ENCODE measurements around the gene DNM3. TPM values are rescaled to one million over a fixed set of nuclear protein-coding genes. Genes with fewer than 3 reads are reported as not detected.

DNM3 gene
- total RNA-seq, 3 donors from 2014 or later (not counting 1 experiment from before 2014, with no cell fraction given): 2.5 to 3.3 (median 2.8) TPM

- no peaks in the 10 kb centered on the region for H3K4me1 ChIP-seq (ENCODE audit: control insufficient read depth, insufficient read depth, low read length)
- Mint-ChIP-seq H3K27me3 (ENCODE audit: low read depth in 2 of 2) (peaks cover 0 to 6% of the 10 kb centered on the region in 2 donors), H3K4me1 (peaks cover 9% of the 10 kb centered on the region in 2 donors), H3K4me3 (no peak overlapping the region), H3K27ac (no peak overlapping the region), H3K36me3 (no peaks in the 10 kb centered on the region), H3K9me3 (no peaks in the 10 kb centered on the region)
- DNase-seq: no peak
- no peak for ATAC-seq
- H3K4me3 ChIP-seq (ENCODE audit: low read length): no peak overlapping the region
- H3K27me3 ChIP-seq (ENCODE audit: control insufficient read depth, insufficient read depth, low read length): no peaks in the 10 kb centered on the region
- intact Hi-C loops (cut with micrococcal nuclease): no loop called here
- no peaks in the 10 kb centered on the region for H3K9me3 ChIP-seq (ENCODE audit: control insufficient read depth, insufficient read depth, low read length)
- WGBS (ENCODE audit: insufficient coverage): no CpG with 5 or more reads among the region's 1 CpG
- no peaks in the 10 kb centered on the region for H3K36me3 ChIP-seq (ENCODE audit: control insufficient read depth, insufficient read depth, low read length)
- no peak for TF ChIP-seq CTCF (IDR thresholded peaks at IDR 0.05)
- no peak overlapping the region for H3K27ac ChIP-seq (ENCODE audit: low read length)
Measured at GRCh38 chr1:172251486-172251885, 410.2 kb downstream of the DNM3 start.

GRCh38 chr1:172252321-172252720, 411.0 kb downstream of the DNM3 start:
- Mint-ChIP-seq H3K9me3 (no peaks in the 10 kb centered on the region), H3K27me3 (ENCODE audit: low read depth in 2 of 2) (peaks cover 0 to 6% of the 10 kb centered on the region in 2 donors), H3K27ac (no peak overlapping the region), H3K36me3 (no peaks in the 10 kb centered on the region), H3K4me3 (no peak overlapping the region), H3K4me1 (peaks cover 9% of the 10 kb centered on the region in 2 donors)
- Histone ChIP-seq H3K4me1 (ENCODE audit: control insufficient read depth, insufficient read depth, low read length) (no peaks in the 10 kb centered on the region), H3K4me3 (ENCODE audit: low read length) (no peak overlapping the region), H3K36me3 (ENCODE audit: control insufficient read depth, insufficient read depth, low read length) (no peaks in the 10 kb centered on the region), H3K9me3 (ENCODE audit: control insufficient read depth, insufficient read depth, low read length) (no peaks in the 10 kb centered on the region), H3K27ac (ENCODE audit: low read length) (no peak overlapping the region), H3K27me3 (ENCODE audit: control insufficient read depth, insufficient read depth, low read length) (no peaks in the 10 kb centered on the region)
- ATAC-seq (no peak), DNase-seq (no peak)
- intact Hi-C loops (cut with micrococcal nuclease): no loop called here
- TF ChIP-seq CTCF (IDR thresholded peaks at IDR 0.05): no peak
- 96% methylated on average over 4 of the region's 4 CpGs for WGBS (ENCODE audit: insufficient coverage)

GRCh38 chr1:172252958-172253357, 411.7 kb downstream of the DNM3 start:
- Histone ChIP-seq H3K27ac (ENCODE audit: low read length) (no peak overlapping the region), H3K4me1 (ENCODE audit: control insufficient read depth, insufficient read depth, low read length) (no peaks in the 10 kb centered on the region), H3K36me3 (ENCODE audit: control insufficient read depth, insufficient read depth, low read length) (no peaks in the 10 kb centered on the region), H3K27me3 (ENCODE audit: control insufficient read depth, insufficient read depth, low read length) (no peaks in the 10 kb centered on the region), H3K4me3 (ENCODE audit: low read length) (no peak overlapping the region), H3K9me3 (ENCODE audit: control insufficient read depth, insufficient read depth, low read length) (no peaks in the 10 kb centered on the region)
- ATAC-seq: no peak
- H3K27ac Mint-ChIP-seq: no peak overlapping the region
- no peak for DNase-seq
- no peaks in the 10 kb centered on the region for H3K9me3 Mint-ChIP-seq
- WGBS (ENCODE audit: insufficient coverage): 95% methylated on average over 2 of the region's 2 CpGs
- intact Hi-C loops (cut with micrococcal nuclease): no loop called here
- TF ChIP-seq CTCF (IDR thresholded peaks at IDR 0.05): no peak
- peaks cover 0 to 6% of the 10 kb centered on the region in 2 donors for H3K27me3 Mint-ChIP-seq (ENCODE audit: low read depth in 2 of 2)
- no peak overlapping the region for H3K4me3 Mint-ChIP-seq
- H3K4me1 Mint-ChIP-seq: peaks cover 9% of the 10 kb centered on the region in 2 donors
- H3K36me3 Mint-ChIP-seq: no peaks in the 10 kb centered on the region

GRCh38 chr1:172254521-172255222, 413.4 kb downstream of the DNM3 start:
- 40% methylated on average over 1 of the region's 3 CpGs for WGBS (ENCODE audit: insufficient coverage)
- Mint-ChIP-seq H3K36me3 (peaks cover under 1% of the 10 kb centered on the region), H3K27me3 (ENCODE audit: low read depth in 2 of 2) (peaks cover 0 to 6% of the 10 kb centered on the region in 2 donors), H3K9me3 (peaks cover 0 to 4% of the 10 kb centered on the region in 2 donors), H3K4me1 (peaks cover 9% of the 10 kb centered on the region in 2 donors), H3K4me3 (no peak overlapping the region), H3K27ac (no peak overlapping the region)
- Histone ChIP-seq H3K4me3 (ENCODE audit: low read length) (no peak overlapping the region), H3K27ac (ENCODE audit: low read length) (no peak overlapping the region), H3K9me3 (ENCODE audit: control insufficient read depth, insufficient read depth, low read length) (no peaks in the 10 kb centered on the region), H3K27me3 (ENCODE audit: control insufficient read depth, insufficient read depth, low read length) (no peaks in the 10 kb centered on the region), H3K4me1 (ENCODE audit: control insufficient read depth, insufficient read depth, low read length) (no peaks in the 10 kb centered on the region), H3K36me3 (ENCODE audit: control insufficient read depth, insufficient read depth, low read length) (no peaks in the 10 kb centered on the region)
- DNase-seq (no peak), ATAC-seq (no peak)
- TF ChIP-seq CTCF (IDR thresholded peaks at IDR 0.05): no peak
- intact Hi-C loops (cut with micrococcal nuclease): no loop called here
